ENCODE results near the gene PSMC6.

PSMC6 gene
- long read RNA-seq, donor 1, transcript PSMC6-201 (14 exons, 2,188 nt), result major isoform, 63 of 106 reads
- long read RNA-seq, donor 1, transcript PSMC6-217 (2 exons, 611 nt), result minor isoform, 9 of 106 reads
- long read RNA-seq, donor 1, partial matches to known transcripts, result 30 of 106 reads
- long read RNA-seq, donor 1, other reads (novel, unspliced or antisense), result 0 of 106 reads
- long read RNA-seq, donor 2, transcript PSMC6-201 (14 exons, 2,188 nt), result major isoform, 34 of 65 reads
- long read RNA-seq, donor 2, partial matches to known transcripts, result 19 of 65 reads
- long read RNA-seq, donor 2, other reads (novel, unspliced or antisense), result 5 of 65 reads
- long read RNA-seq, donor 3, transcript PSMC6-201 (14 exons, 2,188 nt), result major isoform, 17 of 25 reads
- long read RNA-seq, donor 3, partial matches to known transcripts, result 0 of 25 reads
- long read RNA-seq, donor 3, other reads (novel, unspliced or antisense), result 0 of 25 reads
- long read RNA-seq, donor 4, transcript PSMC6-201 (14 exons, 2,188 nt), result major isoform, 25 of 43 reads
- long read RNA-seq, donor 4, transcript PSMC6-217 (2 exons, 611 nt), result minor isoform, 10 of 43 reads
- long read RNA-seq, donor 4, partial matches to known transcripts, result 0 of 43 reads
- long read RNA-seq, donor 4, other reads (novel, unspliced or antisense), result 0 of 43 reads
- long read RNA-seq, donor 5, transcript PSMC6-201 (14 exons, 2,188 nt), result major isoform, 55 of 68 reads
- long read RNA-seq, donor 5, transcript PSMC6-217 (2 exons, 611 nt), result minor isoform, 8 of 68 reads
- long read RNA-seq, donor 5, partial matches to known transcripts, result 0 of 68 reads
- long read RNA-seq, donor 5, other reads (novel, unspliced or antisense), result 0 of 68 reads
- long read RNA-seq, donor 6, transcript PSMC6-201 (14 exons, 2,188 nt), result major isoform, 29 of 37 reads
- long read RNA-seq, donor 6, transcript PSMC6-217 (2 exons, 611 nt), result minor isoform, 7 of 37 reads
- long read RNA-seq, donor 6, partial matches to known transcripts, result 0 of 37 reads
- long read RNA-seq, donor 6, other reads (novel, unspliced or antisense), result 0 of 37 reads
- long read RNA-seq, donor 7, result 0 reads
- long read RNA-seq, donor 8, transcript PSMC6-201 (14 exons, 2,188 nt), result major isoform, 39 of 59 reads
- long read RNA-seq, donor 8, transcript PSMC6-217 (2 exons, 611 nt), result minor isoform, 6 of 59 reads
- long read RNA-seq, donor 8, partial matches to known transcripts, result 0 of 59 reads
- long read RNA-seq, donor 8, other reads (novel, unspliced or antisense), result 7 of 59 reads

- DNase-seq, result peak; percentile 90
These were observed at the start of gene PSMC6 for GRCh38 chr14:52706724-52707706. PSMC6 (plus strand) TSS chr14:52707200; CDS start chr14:52707220, 20 bp downstream.

GRCh38 chr14:52660325-52660724 lies 46.7 kb upstream of the PSMC6 start:
- no peak for DNase-seq

- DNase-seq, result no peak
These were observed 46.2 kb upstream of the PSMC6 start for GRCh38 chr14:52660832-52661231.

GRCh38 chr14:52661314-52661713 lies 45.7 kb upstream of the PSMC6 start:
- no peak for DNase-seq

GRCh38 chr14:52663850-52664249 lies 43.1 kb upstream of the PSMC6 start:
- no peak for DNase-seq

- no peak for DNase-seq
These were observed 28.4 kb upstream of the PSMC6 start for GRCh38 chr14:52678591-52678990.

- no peak for DNase-seq
These were observed 22.9 kb upstream of the PSMC6 start for GRCh38 chr14:52683985-52684520.

GRCh38 chr14:52686176-52686575 lies 20.8 kb upstream of the PSMC6 start:
- no peak for DNase-seq

- DNase-seq, result no peak
These were observed 15.8 kb upstream of the PSMC6 start for GRCh38 chr14:52690983-52691760.

- DNase-seq, result no peak
These were observed 14.6 kb upstream of the PSMC6 start for GRCh38 chr14:52692248-52692962.

GRCh38 chr14:52693036-52693435 lies 14.0 kb upstream of the PSMC6 start:
- no peak for DNase-seq

- no peak for DNase-seq
These were observed 13.5 kb upstream of the PSMC6 start for GRCh38 chr14:52693532-52693931.

- DNase-seq, result peak; percentile 90
These were observed 12.1 kb upstream of the PSMC6 start for GRCh38 chr14:52694761-52695480.

- peak; percentile 63 for DNase-seq
These were observed 11.4 kb upstream of the PSMC6 start, which contains the start of gene ERO1A for GRCh38 chr14:52695481-52696091. ERO1A (minus strand) TSS chr14:52695558; CDS start chr14:52695481, 77 bp downstream.

- no peak for DNase-seq
These were observed 6.3 kb upstream of the PSMC6 start for GRCh38 chr14:52700701-52701172.

- no peak for DNase-seq
These were observed 5.8 kb upstream of the PSMC6 start for GRCh38 chr14:52701223-52701622.

GRCh38 chr14:52703225-52703624 lies 3.8 kb upstream of the PSMC6 start:
- no peak for DNase-seq

GRCh38 chr14:52703664-52704063 lies 3.3 kb upstream of the PSMC6 start:
- no peak for DNase-seq
